Measurements from ENCODE around the gene MYT1.
A peak's percentile ranks its signal among the peaks of the same experiment; 100 is the strongest.

DNA sequence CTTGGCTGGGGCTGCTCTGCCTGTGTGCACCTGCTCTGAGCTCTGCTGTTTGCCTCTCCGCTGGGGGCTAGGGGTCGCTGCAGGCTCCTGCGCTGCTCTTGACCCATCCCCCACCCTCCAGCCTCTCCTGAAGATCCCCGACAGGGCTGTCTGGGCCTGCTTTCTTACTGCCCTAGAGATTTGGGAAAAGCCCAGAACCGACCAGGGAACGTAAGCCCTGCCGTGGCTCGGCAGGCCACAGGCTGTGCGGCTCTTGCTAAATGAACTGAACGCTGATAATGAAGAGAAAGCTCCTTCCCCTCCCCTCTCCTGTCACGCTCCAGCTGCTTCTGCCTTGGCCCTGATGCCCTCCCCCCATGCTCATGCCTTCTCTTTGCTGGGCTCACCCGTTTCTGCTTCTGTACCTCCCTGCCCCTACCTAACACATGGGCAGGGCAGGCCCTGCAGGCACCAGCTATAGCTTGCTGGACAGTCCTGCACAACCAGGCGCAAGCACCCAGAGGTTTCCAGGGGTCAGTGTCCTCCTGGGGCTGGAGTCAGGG lies 59.3 kb downstream of the MYT1 start:
- TF ChIP-seq CTCF (IDR thresholded peaks at IDR 0.05): peak in 2 of 4 experiments; percentile 9 to 12
- TF ChIP-seq POLR2A (IDR thresholded peaks at IDR 0.05): no peak

Data from uterus (tissue), 2 donors.